Uterus (tissue), 2 donors: ENCODE results near the gene NCSTN.

Source experiments
- POLR2A ChIP-seq, 2 donors: fragments of 450-650 bp; IDR thresholded peaks; one replicate each; pipeline ENCODE4 v1.6.1; 2016; ENCODE audit warnings: antibody characterized with exemption in 2 of 2, mild to moderate bottlenecking in 1 of 2, moderate library complexity in 1 of 2
- TF ChIP-seq, protein P1 (sequence below), 4 experiments: fragments of 200-600 bp in 2 of 4; fragments of 450-650 bp in 2 of 4; sonication (generic) in 2 of 4; IDR thresholded peaks; one replicate each; pipeline ENCODE4 v1.5.1; 2016 to 2019; ENCODE audit warnings: antibody characterized with exemption in 4 of 4, mild to moderate bottlenecking in 2 of 4, moderate library complexity in 1 of 4

DNA sequence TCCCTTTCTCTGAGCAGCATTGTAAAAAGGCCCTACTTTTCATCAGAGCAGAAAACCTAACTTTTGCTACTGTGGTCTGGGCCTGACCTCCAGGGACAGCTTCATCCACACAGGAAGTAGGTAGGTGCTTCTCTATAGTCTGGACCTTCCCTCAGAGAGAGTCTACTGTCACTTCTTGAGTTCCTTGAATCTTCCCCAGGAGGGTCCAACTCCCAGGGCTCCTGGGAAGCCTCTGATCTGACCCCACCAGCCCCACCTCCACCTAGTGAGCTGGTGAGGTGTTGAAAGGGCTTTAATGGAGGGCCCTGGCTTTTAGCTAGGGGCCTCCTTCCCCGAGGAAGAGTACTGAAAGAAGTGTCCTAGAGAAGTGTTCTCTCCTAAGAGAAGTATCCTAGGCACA is 54.5 kb downstream of the NCSTN start:
- TF ChIP-seq, protein P1, sequence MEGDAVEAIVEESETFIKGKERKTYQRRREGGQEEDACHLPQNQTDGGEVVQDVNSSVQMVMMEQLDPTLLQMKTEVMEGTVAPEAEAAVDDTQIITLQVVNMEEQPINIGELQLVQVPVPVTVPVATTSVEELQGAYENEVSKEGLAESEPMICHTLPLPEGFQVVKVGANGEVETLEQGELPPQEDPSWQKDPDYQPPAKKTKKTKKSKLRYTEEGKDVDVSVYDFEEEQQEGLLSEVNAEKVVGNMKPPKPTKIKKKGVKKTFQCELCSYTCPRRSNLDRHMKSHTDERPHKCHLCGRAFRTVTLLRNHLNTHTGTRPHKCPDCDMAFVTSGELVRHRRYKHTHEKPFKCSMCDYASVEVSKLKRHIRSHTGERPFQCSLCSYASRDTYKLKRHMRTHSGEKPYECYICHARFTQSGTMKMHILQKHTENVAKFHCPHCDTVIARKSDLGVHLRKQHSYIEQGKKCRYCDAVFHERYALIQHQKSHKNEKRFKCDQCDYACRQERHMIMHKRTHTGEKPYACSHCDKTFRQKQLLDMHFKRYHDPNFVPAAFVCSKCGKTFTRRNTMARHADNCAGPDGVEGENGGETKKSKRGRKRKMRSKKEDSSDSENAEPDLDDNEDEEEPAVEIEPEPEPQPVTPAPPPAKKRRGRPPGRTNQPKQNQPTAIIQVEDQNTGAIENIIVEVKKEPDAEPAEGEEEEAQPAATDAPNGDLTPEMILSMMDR (IDR thresholded peaks at IDR 0.05): no peak
- no peak for TF ChIP-seq POLR2A (IDR thresholded peaks at IDR 0.05)
